ENCODE measurements around the gene HPCAL1. TPM values are rescaled to one million over a fixed set of nuclear protein-coding genes. Genes with fewer than 3 reads are reported as not detected.

HPCAL1 gene
- total and polyA plus RNA-seq, 8 donors = 14.0 to 571 (median 85.4) TPM

GRCh38 chr2:10320575-10320931, 17.8 kb downstream of the HPCAL1 start:
- TF ChIP-seq POLR2AphosphoS5 (IDR thresholded peaks at IDR 0.05) (no peak), EP300 (IDR thresholded peaks at IDR 0.05) (no peak), CTCF (IDR thresholded peaks at IDR 0.05) (no peak), POLR2A (IDR thresholded peaks at IDR 0.05) (no peak)
- H3K27me3 ChIP-seq = no peaks in the 10 kb centered on the region
- no peaks in the 10 kb centered on the region for H3K9me3 ChIP-seq
- DNase-seq = no peak
- WGBS, 5 donors = 96 to 100% (median 98%) methylated on average over 4 of the region's 4 CpGs
- H3K4me3 ChIP-seq = no peak overlapping the region
- H3K27ac ChIP-seq = no peak overlapping the region
- H3K36me3 ChIP-seq = peaks cover 0 to 6% (median 0%) of the 10 kb centered on the region in 4 donors
- H3K4me1 ChIP-seq = peaks cover 1 to 30% (median 15%) of the 10 kb centered on the region in 4 donors
- intact Hi-C loops (cut with DNase I; ENCODE audit: low total_unique reads) = no loop called here

DNA sequence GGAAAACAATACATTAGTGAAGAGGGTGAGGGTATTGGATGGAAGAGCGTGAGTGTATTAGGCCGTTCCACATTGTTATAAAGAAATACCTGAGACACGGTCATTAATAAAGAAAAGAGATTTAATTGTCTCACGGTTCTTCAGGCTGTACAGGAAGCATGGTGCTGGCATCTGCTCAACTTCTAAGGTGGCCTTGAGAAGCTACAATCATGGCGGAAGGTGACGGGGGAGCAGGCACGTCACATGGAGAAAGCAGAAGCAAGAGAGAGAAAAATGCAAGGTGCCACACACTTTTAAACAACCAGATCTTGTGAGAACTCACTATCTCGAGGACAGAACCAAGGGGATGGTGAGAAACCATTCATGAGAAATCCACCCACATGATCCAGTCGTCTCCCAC, 18.2 kb downstream of the HPCAL1 start:
- no peaks in the 10 kb centered on the region for H3K9me3 ChIP-seq
- DNase-seq = no peak
- H3K4me3 ChIP-seq = no peak overlapping the region
- WGBS, 5 donors = 83 to 92% (median 90%) methylated on average over 9 of the region's 9 CpGs
- H3K36me3 ChIP-seq = peaks cover 0 to 6% (median 0%) of the 10 kb centered on the region in 4 donors
- H3K27me3 ChIP-seq = no peaks in the 10 kb centered on the region
- H3K4me1 ChIP-seq = peaks cover 5 to 30% (median 17%) of the 10 kb centered on the region in 4 donors
- TF ChIP-seq CTCF (IDR thresholded peaks at IDR 0.05) (no peak), EP300 (IDR thresholded peaks at IDR 0.05) (no peak), POLR2A (IDR thresholded peaks at IDR 0.05) (no peak), POLR2AphosphoS5 (IDR thresholded peaks at IDR 0.05) (no peak)
- H3K27ac ChIP-seq = no peak overlapping the region
- intact Hi-C loops (cut with DNase I; ENCODE audit: low total_unique reads) = no loop called here

- intact Hi-C loops (cut with DNase I; ENCODE audit: low total_unique reads) = no loop called here
- no peak overlapping the region for H3K27ac ChIP-seq
- no peak for TF ChIP-seq POLR2A (IDR thresholded peaks at IDR 0.05)
- TF ChIP-seq EP300 (IDR thresholded peaks at IDR 0.05) = no peak
- TF ChIP-seq POLR2AphosphoS5 (IDR thresholded peaks at IDR 0.05) = no peak
- no peak for TF ChIP-seq CTCF (IDR thresholded peaks at IDR 0.05)
- no peaks in the 10 kb centered on the region for H3K9me3 ChIP-seq
- WGBS, 5 donors = 83 to 99% (median 98%) methylated on average over 6 of the region's 6 CpGs
- H3K4me1 ChIP-seq = peaks cover 12 to 30% (median 20%) of the 10 kb centered on the region in 4 donors
- H3K4me3 ChIP-seq = no peak overlapping the region
- no peak for DNase-seq
- peaks cover 0 to 6% (median 0%) of the 10 kb centered on the region in 4 donors for H3K36me3 ChIP-seq
- no peaks in the 10 kb centered on the region for H3K27me3 ChIP-seq
Observed at GRCh38 chr2:10321622-10322021, 18.9 kb downstream of the HPCAL1 start.

DNA sequence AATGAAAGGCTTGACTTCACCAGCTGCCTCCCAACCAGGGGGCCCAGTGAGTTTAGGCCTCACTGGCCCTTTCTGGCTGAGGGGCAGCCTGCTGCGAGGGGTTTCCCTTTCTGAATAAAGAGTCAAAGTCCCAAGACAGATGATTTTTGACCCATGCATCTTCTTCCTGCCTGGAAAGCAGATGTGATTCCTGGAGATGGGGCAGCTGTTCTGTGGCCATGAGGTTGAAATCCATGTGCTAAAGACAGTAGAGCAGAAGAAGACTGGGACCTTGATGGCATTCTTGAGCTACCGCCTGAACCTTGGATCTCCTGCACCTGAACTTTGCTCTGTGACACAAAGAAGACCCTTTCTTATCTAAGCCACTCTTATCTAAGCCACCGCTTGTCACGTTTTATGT, 19.8 kb downstream of the HPCAL1 start:
- 85 to 93% (median 89%) methylated on average over 4 of the region's 4 CpGs for WGBS, 5 donors
- DNase-seq = no peak
- H3K36me3 ChIP-seq = peaks cover 0 to 6% (median 0%) of the 10 kb centered on the region in 4 donors
- TF ChIP-seq CTCF (IDR thresholded peaks at IDR 0.05) (no peak), EP300 (IDR thresholded peaks at IDR 0.05) (no peak), POLR2AphosphoS5 (IDR thresholded peaks at IDR 0.05) (no peak), POLR2A (IDR thresholded peaks at IDR 0.05) (no peak)
- no peaks in the 10 kb centered on the region for H3K9me3 ChIP-seq
- peaks cover 19 to 32% (median 27%) of the 10 kb centered on the region in 4 donors for H3K4me1 ChIP-seq
- H3K27me3 ChIP-seq = no peaks in the 10 kb centered on the region
- intact Hi-C loops (cut with DNase I; ENCODE audit: low total_unique reads) = no loop called here
- no peak overlapping the region for H3K27ac ChIP-seq
- H3K4me3 ChIP-seq = no peak overlapping the region
